HG03565 (cell line): ENCODE results near the gene SGF29.
"Not testable (repeated sequence)": the region's sequence is repeated elsewhere in the genome, so short reads cannot be mapped to it uniquely, and the experiment has no call there.

ENCODE experiments used
- ATAC-seq: cut with Tn5 transposase; IDR thresholded peaks from one replicate; pipeline ENCODE4 v1.9.1; 2021; ENCODE audit warnings: mild to moderate bottlenecking, moderate library complexity; ENCODE audit not compliant: unreplicated experiment

SGF29 gene

GRCh38 chr16:28532940-28533647 is 20.6 kb upstream of the SGF29 start:
- no peak for ATAC-seq

GRCh38 chr16:28534542-28535373 is 19.0 kb upstream of the SGF29 start:
- no peak for ATAC-seq

- no peak for ATAC-seq
Measured at GRCh38 chr16:28537076-28537475, 16.6 kb upstream of the SGF29 start.

GRCh38 chr16:28537964-28538732 is 15.6 kb upstream of the SGF29 start:
- ATAC-seq = no peak

GRCh38 chr16:28538733-28539596 is 14.8 kb upstream of the SGF29 start, which contains the start of gene NUPR1:
TSS of gene NUPR1 (minus strand) at chr16:28538974. CDS start at chr16:28538907, 67 bp downstream.
- ATAC-seq = no peak

- ATAC-seq = no peak
Measured at GRCh38 chr16:28540346-28540745, 13.4 kb upstream of the SGF29 start.

- no peak for ATAC-seq
Measured at GRCh38 chr16:28542646-28543045, 11.1 kb upstream of the SGF29 start.

GRCh38 chr16:28543072-28543471 is 10.6 kb upstream of the SGF29 start:
- ATAC-seq = no peak

GRCh38 chr16:28544998-28545397 is 8.7 kb upstream of the SGF29 start:
- no peak for ATAC-seq

GRCh38 chr16:28545964-28546363 is 7.8 kb upstream of the SGF29 start:
- ATAC-seq = not testable (repeated sequence)

- ATAC-seq = no peak
Measured at GRCh38 chr16:28546626-28547025, 7.1 kb upstream of the SGF29 start.

GRCh38 chr16:28548306-28548802 is 5.4 kb upstream of the SGF29 start:
- no peak for ATAC-seq

- ATAC-seq = no peak
Measured at GRCh38 chr16:28549301-28549899, 4.3 kb upstream of the SGF29 start.

- ATAC-seq = no peak
Measured at GRCh38 chr16:28554634-28555423, 1.1 kb downstream of the SGF29 start.

- ATAC-seq = no peak
Measured at GRCh38 chr16:28555561-28555960, 1.8 kb downstream of the SGF29 start.

- ATAC-seq = no peak
Measured at GRCh38 chr16:28556914-28557320, 3.2 kb downstream of the SGF29 start.

- no peak for ATAC-seq
Measured at GRCh38 chr16:28558456-28558855, 4.7 kb downstream of the SGF29 start.

- no peak for ATAC-seq
Measured at GRCh38 chr16:28561557-28562187, 8.0 kb downstream of the SGF29 start.

- ATAC-seq = no peak
Measured at GRCh38 chr16:28562199-28562598, 8.5 kb downstream of the SGF29 start.
